GM21717 (cell line): ENCODE results near the gene ZKSCAN5.
A peak's percentile ranks its signal among the peaks of the same experiment; 100 is the strongest.

Experiments
- ATAC-seq: cut with Tn5 transposase; IDR thresholded peaks from one replicate; pipeline ENCODE4 v1.9.1; 2021; ENCODE audit warnings: mild to moderate bottlenecking, moderate library complexity; ENCODE audit not compliant: unreplicated experiment

The ZKSCAN5 gene

GRCh38 chr7:99504603-99505323 lies at the start of gene ZKSCAN5:
TSS of gene ZKSCAN5 (plus strand) at chr7:99504662. CDS start at chr7:99506045, 1,383 bp downstream.
- peak; percentile 76 for ATAC-seq

- no peak for ATAC-seq
These were observed 48.6 kb upstream of the ZKSCAN5 start for GRCh38 chr7:99455874-99456273.

DNA sequence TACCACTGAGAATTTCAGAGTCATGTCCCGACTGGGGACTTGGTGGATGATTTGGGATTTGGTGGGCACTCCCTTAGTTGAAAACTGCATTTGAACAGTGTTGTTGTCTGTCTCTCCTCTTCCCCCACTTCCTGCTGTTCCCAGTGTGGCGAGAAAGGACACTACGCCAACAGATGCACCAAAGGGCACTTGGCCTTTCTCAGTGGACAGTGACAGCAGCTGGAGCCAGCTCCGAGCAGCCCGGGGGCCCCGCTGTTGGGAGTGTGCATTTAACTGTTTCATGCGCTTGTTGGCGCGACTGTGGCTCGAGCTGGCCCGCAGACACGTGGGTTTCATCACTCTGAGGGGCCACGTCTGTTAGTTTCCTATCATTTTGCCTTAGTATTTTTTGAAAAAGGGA lies 48.2 kb upstream of the ZKSCAN5 start:
- no peak for ATAC-seq

DNA sequence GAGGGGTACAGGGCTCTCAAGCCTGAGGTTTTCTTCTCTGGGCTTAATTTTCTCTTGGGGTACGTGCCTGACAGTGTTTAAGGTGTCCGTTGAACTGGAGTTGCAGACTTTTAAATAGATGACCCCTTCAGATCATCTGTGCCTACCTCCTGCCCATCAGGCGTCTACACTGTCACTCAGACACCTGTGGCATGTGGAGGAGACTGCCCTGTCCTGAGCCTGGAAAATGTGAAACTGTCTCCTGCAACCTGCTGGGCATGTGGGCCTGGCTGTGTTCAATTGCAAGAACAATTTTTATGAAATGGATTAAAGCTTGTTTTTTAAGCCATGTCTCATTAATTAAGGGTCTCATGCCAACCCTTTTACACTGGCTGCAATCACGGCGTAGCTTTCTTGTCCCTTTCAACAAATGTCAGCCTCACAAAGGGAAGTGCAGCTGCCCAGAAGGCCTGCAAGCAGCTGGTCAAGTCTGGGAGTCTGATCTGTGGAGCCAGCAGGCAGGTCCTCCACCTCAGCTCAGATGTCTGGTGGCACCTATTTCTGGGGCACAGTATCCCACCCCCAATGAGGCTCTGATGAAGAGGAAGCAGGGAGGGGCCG lies 47.3 kb upstream of the ZKSCAN5 start:
- no peak for ATAC-seq

DNA sequence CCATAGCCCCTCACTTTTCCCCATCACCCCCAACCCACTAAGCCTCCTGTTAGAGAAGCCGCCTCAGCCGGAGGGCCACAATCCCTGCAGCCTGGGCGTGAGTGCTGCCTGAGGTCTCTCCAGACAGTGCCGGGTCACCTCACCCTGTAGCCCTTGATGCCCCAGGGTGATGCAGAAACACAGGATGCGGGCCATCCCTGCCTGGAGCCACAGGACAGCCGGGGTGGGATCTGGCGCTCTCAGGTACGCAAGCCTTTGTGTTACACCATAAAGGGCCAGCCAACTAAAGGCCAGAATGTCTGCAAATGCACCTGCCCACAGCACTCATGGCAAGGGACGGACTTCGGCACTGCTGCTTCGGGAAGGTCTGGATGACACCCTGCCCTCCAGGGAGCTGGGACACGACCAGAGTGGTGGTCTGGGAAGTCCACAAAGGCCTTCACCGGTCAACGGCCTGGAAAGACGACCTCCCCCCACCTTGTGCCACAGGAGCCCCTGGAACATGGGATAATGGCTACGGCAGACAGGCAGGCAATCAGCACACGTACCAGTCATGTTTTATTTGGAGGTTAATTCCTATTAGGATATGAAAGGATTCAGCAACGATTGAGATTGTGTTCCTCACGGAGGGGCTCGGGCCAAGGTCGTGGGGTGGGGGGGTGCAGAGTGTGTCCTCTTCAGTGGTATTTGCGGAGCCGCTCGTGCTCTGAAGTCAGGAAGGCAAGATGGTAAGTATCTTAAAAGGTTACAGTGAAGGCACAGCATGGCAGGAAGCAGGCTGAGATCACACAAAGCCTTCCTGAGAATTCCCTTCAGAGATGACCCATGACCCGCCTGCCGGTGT lies 46.6 kb upstream of the ZKSCAN5 start:
- no peak for ATAC-seq

- ATAC-seq: no peak
These were observed 45.4 kb upstream of the ZKSCAN5 start for GRCh38 chr7:99459087-99459486.

- no peak for ATAC-seq
These were observed 43.8 kb upstream of the ZKSCAN5 start for GRCh38 chr7:99460651-99461050.

GRCh38 chr7:99461221-99461620 lies 43.2 kb upstream of the ZKSCAN5 start:
- no peak for ATAC-seq

DNA sequence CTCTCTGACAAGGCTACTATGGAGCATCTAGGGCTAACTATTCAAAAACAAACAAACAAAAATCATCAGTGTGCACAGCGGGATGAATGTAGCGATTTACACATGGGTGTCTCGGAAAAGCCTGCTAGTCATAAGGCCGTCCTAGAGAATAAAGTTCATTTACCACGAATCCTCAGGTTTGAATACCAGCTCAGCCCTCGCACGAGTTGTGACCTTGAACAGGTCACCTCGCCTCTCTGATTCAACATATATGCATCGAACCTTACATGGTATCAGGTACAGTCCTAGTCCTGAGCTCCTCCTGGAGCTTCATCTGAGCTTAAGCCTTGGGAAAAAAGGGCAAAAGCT lies 39.1 kb upstream of the ZKSCAN5 start:
- no peak for ATAC-seq

DNA sequence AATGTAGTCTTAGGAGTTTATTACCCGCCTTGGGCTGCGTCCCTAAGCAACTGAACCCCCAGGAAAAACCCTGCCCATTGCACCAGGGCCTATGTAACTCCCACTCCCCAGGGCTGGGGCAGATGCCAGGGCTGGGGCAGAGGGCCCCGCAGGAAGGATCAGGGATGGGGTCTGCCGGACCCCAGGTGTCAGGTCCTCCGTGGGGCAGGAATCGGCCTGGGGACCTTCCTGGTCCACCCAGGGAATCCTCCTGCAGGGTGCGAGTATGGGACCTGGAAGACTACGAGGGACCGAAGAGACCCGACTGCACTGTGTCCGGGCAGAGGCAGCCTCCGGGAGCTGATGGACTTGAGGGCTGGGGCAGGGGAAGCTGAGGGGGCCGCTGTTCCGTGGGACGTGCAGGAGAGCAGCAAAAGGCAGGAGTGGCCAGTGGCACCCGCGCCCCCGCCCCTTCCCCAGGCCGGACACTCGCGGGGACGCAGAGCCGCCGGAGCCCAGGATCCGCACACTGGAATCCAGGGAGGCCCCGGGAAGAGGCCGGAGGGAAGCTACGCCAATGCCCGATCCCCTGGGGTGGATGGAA lies 36.0 kb upstream of the ZKSCAN5 start:
- ATAC-seq: no peak

- ATAC-seq: no peak
These were observed 34.9 kb upstream of the ZKSCAN5 start for GRCh38 chr7:99469381-99470065.

DNA sequence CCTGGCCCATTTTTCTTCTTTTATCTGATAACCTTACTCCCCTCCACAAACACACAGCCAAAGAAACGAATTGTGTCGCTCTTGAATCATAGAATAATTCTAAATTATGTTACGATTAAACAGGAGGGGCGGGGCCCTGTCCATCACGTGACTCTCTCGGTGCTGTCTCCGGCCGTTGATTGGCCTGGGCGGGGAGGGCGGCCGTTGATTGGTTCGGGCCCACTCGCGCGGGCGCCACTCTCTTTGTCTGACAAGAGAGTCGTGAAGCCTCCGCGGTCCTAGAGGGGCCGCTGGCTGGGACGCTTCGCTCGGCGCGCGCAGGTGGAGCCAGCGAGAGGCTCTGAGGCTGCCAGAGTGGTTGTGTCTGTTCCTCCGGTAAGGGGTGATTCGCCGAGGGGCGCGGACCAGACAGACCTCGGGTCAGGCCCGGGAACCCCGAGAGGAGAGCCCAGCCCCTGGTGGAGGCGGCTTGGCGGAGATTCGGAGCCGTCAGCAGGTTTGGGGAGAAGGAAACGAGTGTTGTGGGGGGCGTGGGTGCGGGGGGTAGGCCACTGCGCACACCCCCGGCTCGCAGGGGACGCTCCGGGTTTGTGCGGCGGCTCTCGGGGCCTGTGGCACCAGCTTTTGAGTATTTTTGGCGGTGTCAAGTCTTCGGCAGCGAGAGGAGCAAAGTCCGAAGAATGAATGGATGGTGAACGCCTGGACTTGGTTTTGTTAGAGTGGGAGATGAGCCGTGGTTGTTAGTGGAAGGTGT lies 31.7 kb upstream of the ZKSCAN5 start, which contains the start of gene ZNF789:
TSS of gene ZNF789 (plus strand) at position 330 of the 754 bp plus-strand sequence. CDS start 3,567 bp downstream, outside the sequence.
- ATAC-seq: peak; percentile 94

GRCh38 chr7:99473315-99473596 lies 31.2 kb upstream of the ZKSCAN5 start:
- no peak for ATAC-seq

DNA sequence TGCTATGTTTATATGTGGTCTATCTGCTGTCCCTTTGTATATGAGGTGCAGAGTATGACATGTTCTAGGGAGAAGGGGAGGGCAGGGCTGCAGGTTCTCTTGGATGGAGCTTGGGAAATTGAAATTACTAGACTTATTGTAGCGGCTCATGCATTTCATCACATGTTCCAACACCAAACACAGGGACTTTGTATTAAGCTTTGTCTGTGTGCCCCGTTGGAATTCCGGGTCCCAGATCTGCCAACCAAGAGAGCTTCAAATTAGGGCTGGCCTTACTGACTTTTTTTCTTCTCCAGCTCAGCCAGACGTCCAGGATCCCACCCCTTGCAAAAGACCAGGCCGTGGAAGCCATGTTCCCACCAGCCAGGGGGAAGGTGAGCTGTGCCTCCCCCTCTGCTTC lies 28.4 kb upstream of the ZKSCAN5 start:
- ATAC-seq: no peak

GRCh38 chr7:99478464-99479440 lies 25.7 kb upstream of the ZKSCAN5 start:
- no peak for ATAC-seq

- ATAC-seq: no peak
These were observed 19.4 kb upstream of the ZKSCAN5 start for GRCh38 chr7:99485094-99485493.

DNA sequence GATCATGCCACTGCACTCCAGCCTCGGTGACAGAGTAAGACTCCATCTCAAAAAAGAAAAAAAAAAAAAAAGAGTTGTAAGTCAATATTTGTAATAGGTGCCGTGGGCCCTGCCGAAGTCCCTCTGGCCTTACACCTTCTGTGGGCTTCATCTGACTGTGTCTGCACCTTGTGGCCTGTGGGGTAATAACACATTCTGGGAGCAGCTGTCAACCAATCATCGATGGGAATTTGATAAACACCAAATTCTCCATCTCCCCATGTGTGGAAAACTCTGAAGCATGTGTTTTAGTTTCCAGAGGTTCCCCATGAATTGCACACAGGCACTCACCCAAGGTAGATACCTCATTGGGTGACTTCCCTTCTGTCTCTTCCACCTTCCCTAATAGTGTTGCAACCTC lies 15.2 kb upstream of the ZKSCAN5 start:
- ATAC-seq: no peak

- ATAC-seq: no peak
These were observed 13.6 kb upstream of the ZKSCAN5 start for GRCh38 chr7:99490878-99491277.

DNA sequence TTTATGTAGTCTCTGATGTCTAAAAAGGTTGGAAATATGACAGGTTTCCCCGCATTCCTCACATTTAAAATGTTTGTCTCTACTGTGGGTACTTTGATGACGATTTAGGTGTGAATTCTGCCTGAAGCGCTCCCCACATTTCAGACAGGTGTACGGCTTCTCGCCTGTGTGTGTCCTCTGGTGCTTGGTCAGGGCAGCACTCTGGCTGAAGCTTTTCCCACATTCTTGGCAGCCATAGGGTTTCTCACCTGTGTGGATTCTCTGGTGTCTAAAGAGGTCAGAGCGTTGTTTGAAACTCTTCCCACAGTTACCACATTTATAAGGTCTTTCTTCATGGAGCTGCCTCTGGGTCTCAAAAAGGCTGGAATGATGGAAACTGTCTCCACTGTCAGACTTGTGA lies 10.6 kb upstream of the ZKSCAN5 start:
- no peak for ATAC-seq
